K562 (cell line): Measurements from ENCODE around the gene FILIP1. TPM values are rescaled to one million over a fixed set of nuclear protein-coding genes. Genes with fewer than 3 reads are reported as not detected.

Experiments used
- ATAC-seq: fragments of 200-7000 bp; cut with Tn5 transposase; 3 replicates; pipeline ENCODE4 v1.9.1; 2020; ENCODE audit warnings: moderate library complexity
- BruUV-seq: library from RNA; stranded (reverse); fragments of 400-500 nt; replicated peaks from 2 replicates; lab custom pipeline; 2021; lab: Mats Ljungman, UMichigan
- CTCF ChIA-PET: fragments of 300-600 bp; formaldehyde crosslinking; extraction: SDS; loops from one replicate; lab custom pipeline; 2021; ENCODE audit warnings: low intra/inter-chr PET ratio; lab: Yijun Ruan, JAX
- POLR2A ChIA-PET: fragments of 300-600, 350-650 bp; sonication (Branson Sonifier 250); formaldehyde crosslinking; extraction: SDS; loops from one replicate; lab custom pipeline; 2021; ENCODE audit warnings: antibody characterized with exemption, inconsistent platforms; lab: Yijun Ruan, JAX
- DNase-seq, 4 experiments: peaks; one replicate each; pipeline versions ENCODE4 v3.0.0 to v3.0.0-alpha.2; 2011 to 2018; ENCODE audit warnings: low spot score in 3 of 4, mixed read lengths in 3 of 4; ENCODE audit errors: extremely low read depth in 1 of 4
- FAIRE-seq: peaks from 2 replicates; lab custom pipeline; 2011; peaks lifted over from hg19 to GRCh38; lab: Jason Lieb, UNC
- H2AFZ ChIP-seq: 2 replicates; pipeline ENCODE4 v1.6.0; 2011; ENCODE audit warnings: low read depth, low read length, control low read depth, inconsistent platforms
- H3K27ac ChIP-seq: fragments of 200-600 bp; 3 replicates; pipeline ENCODE4 v1.8.0; 2011; ENCODE audit warnings: low read depth, mild to moderate bottlenecking, control low read depth, inconsistent platforms, low read length, moderate library complexity, mixed read lengths; ENCODE audit errors: extremely low read depth
- H3K27me3 ChIP-seq, 2 experiments: fragments of 300-600 bp in 1 of 2; 2 replicates in 1 of 2; 3 replicates in 1 of 2; pipeline versions ENCODE4 v1.6.0 to v1.8.0; 2011; ENCODE audit warnings: inconsistent platforms in 2 of 2, low read length in 2 of 2, mild to moderate bottlenecking in 1 of 2, mixed read lengths in 1 of 2, moderate library complexity in 1 of 2; ENCODE audit not compliant: control insufficient read depth in 2 of 2, insufficient read depth in 2 of 2
- H3K36me3 ChIP-seq: fragments of 300-600 bp; 3 replicates; pipeline ENCODE4 v1.8.0; 2011; ENCODE audit warnings: mild to moderate bottlenecking, low read length, inconsistent platforms; ENCODE audit not compliant: control insufficient read depth, insufficient read depth
- H3K4me1 ChIP-seq, 2 experiments: fragments of 200-600 bp in 1 of 2; replicated peaks in 1 of 2; 2 replicates in 1 of 2; 3 replicates in 1 of 2; pipeline versions ENCODE4 v1.5.1 to v1.8.0; 2011; ENCODE audit warnings: inconsistent platforms in 2 of 2, low read length in 2 of 2, mild to moderate bottlenecking in 1 of 2, mixed read lengths in 1 of 2, moderate library complexity in 1 of 2; ENCODE audit not compliant: control insufficient read depth in 2 of 2, insufficient read depth in 2 of 2
- H3K4me2 ChIP-seq: 2 replicates; pipeline ENCODE4 v1.6.1; 2011; ENCODE audit warnings: low read length, control low read depth, inconsistent platforms, mixed read lengths; ENCODE audit not compliant: insufficient read depth
- H3K4me3 ChIP-seq: fragments of 200-600 bp; sonication (generic), shearing (Covaris generic); 2 replicates; pipeline ENCODE4 v1.5.1; 2016; ENCODE audit warnings: control low read depth, inconsistent platforms
- H3K79me2 ChIP-seq: fragments of 200-600 bp; 3 replicates; pipeline ENCODE4 v1.8.0; 2011; ENCODE audit warnings: low read length, inconsistent platforms; ENCODE audit not compliant: control insufficient read depth, insufficient read depth
- H3K9ac ChIP-seq, 2 experiments: 2 replicates each; pipeline versions ENCODE4 v1.6.0 to v1.6.1; 2011; ENCODE audit warnings: low read depth in 2 of 2, low read length in 2 of 2, control low read depth in 1 of 2, inconsistent platforms in 1 of 2, mild to moderate bottlenecking in 1 of 2, mixed read lengths in 1 of 2; ENCODE audit not compliant: insufficient read depth in 1 of 2
- H3K9me1 ChIP-seq: one replicate; pipeline ENCODE4 v1.6.0; 2011; ENCODE audit warnings: inconsistent platforms, mild to moderate bottlenecking, low read length, moderate library complexity; ENCODE audit not compliant: control insufficient read depth, insufficient read depth
- H3K9me3 ChIP-seq: replicated peaks from 2 replicates; pipeline ENCODE4 v1.5.1; 2011; ENCODE audit warnings: low read depth, low read length, inconsistent platforms; ENCODE audit not compliant: control insufficient read depth, insufficient read depth
- H4K20me1 ChIP-seq: replicated peaks from 2 replicates; pipeline ENCODE4 v1.6.1; 2011; ENCODE audit warnings: low read length, inconsistent platforms, mixed read lengths; ENCODE audit not compliant: control insufficient read depth, insufficient read depth
- HDAC8 ChIP-seq: fragments of 450-650 bp; IDR thresholded peaks from 2 replicates; pipeline ENCODE4 v1.6.1; 2016; ENCODE audit warnings: mild to moderate bottlenecking, missing genetic modification characterization, moderate library complexity, missing compliant biosample characterization
- RBM17 ChIP-seq: fragments of 200-400 bp; formaldehyde crosslinking; IDR thresholded peaks from 2 replicates; pipeline ENCODE4 v1.6.1; 2017; ENCODE audit warnings: low read depth, mild to moderate bottlenecking, low read length, borderline replicate concordance
- WGBS: fragments of 100-300 bp; shearing (Covaris generic); methylation state at CpG from one replicate; pipeline ENCODE4 v1.1.6; 2016; ENCODE audit warnings: low coverage, mixed read lengths; ENCODE audit not compliant: insufficient coverage; ENCODE audit errors: missing lambda C conversion rate; 5-methylcytosine and 5-hydroxymethylcytosine counted together
- in situ Hi-C: fragments of 300-500 bp; cut with MboI; formaldehyde crosslinking; loops from 4 replicates; pipeline ENCODE4 v1.15.0; 2018; ENCODE audit warnings: inconsistent platforms, mixed read lengths
- intact Hi-C: fragments of 100-400 bp; cut with micrococcal nuclease; formaldehyde crosslinking; loops from 2 replicates; pipeline ENCODE4 v1.14.2; 2022
- polyA plus RNA-seq, 8 experiments: library from polyadenylated mRNA; depleted of rRNA in 4 of 8; stranded (reverse) in 5 of 8; unstranded in 3 of 8; fragments of >200 nt; fragmentation: Nextera tagmentation in 2 of 8; fragmentation: Illumina TruSeq in 1 of 8; extraction: Ambion mirVana in 2 of 8; extraction: Trizol in 1 of 8; gene quantifications; 2 replicates each; pipeline versions ENCODE4 v1.2.1 to v1.2.3, GENCODE V29; 2011 to 2014; ENCODE audit warnings: inconsistent platforms in 1 of 8, missing spikeins in 1 of 8
- total RNA-seq, 7 experiments: library from RNA; depleted of rRNA in 6 of 7; stranded (reverse); fragments of >200 nt in 6 of 7; fragmentation: Illumina TruSeq in 2 of 7; extraction: Trizol in 2 of 7; gene quantifications; 2 replicates each; pipeline versions ENCODE4 v1.2.1 to v1.2.3, GENCODE V29; 2011 to 2021; ENCODE audit warnings: low replicate concordance in 1 of 7
- TF ChIP-seq, protein P1 (sequence below): sonication (generic); formaldehyde crosslinking; IDR thresholded peaks from 2 replicates; pipeline ENCODE4 v1.8.0; 2023; ENCODE audit warnings: mild to moderate bottlenecking, missing genetic modification reagents

Gene FILIP1
- total and polyA plus RNA-seq, 9 of the 15 experiments (the other 6 are each of a cell fraction or from before 2014, with no cell fraction given): 0.03 to 0.25 (median 0.10) TPM; not detected in 1

- TF ChIP-seq, protein P1, sequence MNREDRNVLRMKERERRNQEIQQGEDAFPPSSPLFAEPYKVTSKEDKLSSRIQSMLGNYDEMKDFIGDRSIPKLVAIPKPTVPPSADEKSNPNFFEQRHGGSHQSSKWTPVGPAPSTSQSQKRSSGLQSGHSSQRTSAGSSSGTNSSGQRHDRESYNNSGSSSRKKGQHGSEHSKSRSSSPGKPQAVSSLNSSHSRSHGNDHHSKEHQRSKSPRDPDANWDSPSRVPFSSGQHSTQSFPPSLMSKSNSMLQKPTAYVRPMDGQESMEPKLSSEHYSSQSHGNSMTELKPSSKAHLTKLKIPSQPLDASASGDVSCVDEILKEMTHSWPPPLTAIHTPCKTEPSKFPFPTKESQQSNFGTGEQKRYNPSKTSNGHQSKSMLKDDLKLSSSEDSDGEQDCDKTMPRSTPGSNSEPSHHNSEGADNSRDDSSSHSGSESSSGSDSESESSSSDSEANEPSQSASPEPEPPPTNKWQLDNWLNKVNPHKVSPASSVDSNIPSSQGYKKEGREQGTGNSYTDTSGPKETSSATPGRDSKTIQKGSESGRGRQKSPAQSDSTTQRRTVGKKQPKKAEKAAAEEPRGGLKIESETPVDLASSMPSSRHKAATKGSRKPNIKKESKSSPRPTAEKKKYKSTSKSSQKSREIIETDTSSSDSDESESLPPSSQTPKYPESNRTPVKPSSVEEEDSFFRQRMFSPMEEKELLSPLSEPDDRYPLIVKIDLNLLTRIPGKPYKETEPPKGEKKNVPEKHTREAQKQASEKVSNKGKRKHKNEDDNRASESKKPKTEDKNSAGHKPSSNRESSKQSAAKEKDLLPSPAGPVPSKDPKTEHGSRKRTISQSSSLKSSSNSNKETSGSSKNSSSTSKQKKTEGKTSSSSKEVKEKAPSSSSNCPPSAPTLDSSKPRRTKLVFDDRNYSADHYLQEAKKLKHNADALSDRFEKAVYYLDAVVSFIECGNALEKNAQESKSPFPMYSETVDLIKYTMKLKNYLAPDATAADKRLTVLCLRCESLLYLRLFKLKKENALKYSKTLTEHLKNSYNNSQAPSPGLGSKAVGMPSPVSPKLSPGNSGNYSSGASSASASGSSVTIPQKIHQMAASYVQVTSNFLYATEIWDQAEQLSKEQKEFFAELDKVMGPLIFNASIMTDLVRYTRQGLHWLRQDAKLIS (CRISPR knock-in tag): no peak
- TF ChIP-seq RBM17: no peak
- TF ChIP-seq, all 486 proteins: peak for 0
These were observed 174.7 kb downstream of the FILIP1 start (continued) for GRCh38 chr6:75318900-75319299.

- Histone ChIP-seq H3K79me2 (no peaks in the 10 kb centered on the region), H3K9ac (no peak overlapping the region), H3K36me3 (no peaks in the 10 kb centered on the region), H2AFZ (no peak overlapping the region), H3K4me1 (no peaks in the 10 kb centered on the region), H3K4me3 (no peak overlapping the region), H3K9me1 (no peaks in the 10 kb centered on the region), H3K4me2 (no peak overlapping the region), H3K27ac (no peak overlapping the region), H3K27me3 (peaks cover 14 to 19% of the 10 kb centered on the region in 2 experiments; a peak in 3 of 5 replicates), H3K9me3 (no peaks in the 10 kb centered on the region), H4K20me1 (no peaks in the 10 kb centered on the region)
- WGBS: 0% methylated on average over 4 of the region's 4 CpGs
- intact Hi-C loops (no loop called here), in situ Hi-C loops (no loop called here)
- CTCF ChIA-PET: no interaction called here
- DNase-seq (no peak), FAIRE-seq (no peak), ATAC-seq (no peak)
- POLR2A ChIA-PET: no interaction called here
- no peak for TF ChIP-seq HDAC8 (tag)
- no TSS peak for BruUV-seq
These were observed 175.9 kb downstream of the FILIP1 start for GRCh38 chr6:75317503-75318206.
